ENCODE data around the gene ZSWIM8.

Gene ZSWIM8

GRCh38 chr10:73746721-73747120 lies 38.7 kb upstream of the ZSWIM8 start:
- POLR2A ChIA-PET = interaction anchor here (0.9 to 1.0 kb wide), 2 partner anchors 16 to 23 kb away, joined by 3 read pairs; no protein-coding TSS in a partner anchor
- Histone ChIP-seq H3K4me3 (ENCODE audit: low read depth, low read length) (no peak overlapping the region), H3K4me1 (ENCODE audit: control insufficient read depth, insufficient read depth, low read length) (no peaks in the 10 kb centered on the region), H3K36me3 (ENCODE audit: control insufficient read depth in 2 of 2, insufficient read depth in 1 of 2, low read length in 2 of 2) (peaks cover 33 to 55% of the 10 kb centered on the region in 2 experiments), H3K27ac (ENCODE audit: extremely low read depth, low read depth, low read length) (no peak overlapping the region), H3K9me3 (ENCODE audit: control insufficient read depth, insufficient read depth, low read depth, low read length) (no peaks in the 10 kb centered on the region)
- CTCF ChIA-PET = no interaction called here
- no peak for TF ChIP-seq ZNF223 (tag by site-specific recombination; IDR thresholded peaks at IDR 0.05)
- TF ChIP-seq ZNF433 (tag by site-specific recombination; IDR thresholded peaks at IDR 0.05; ENCODE audit: low read depth) = no peak
- TF ChIP-seq, protein P1, sequence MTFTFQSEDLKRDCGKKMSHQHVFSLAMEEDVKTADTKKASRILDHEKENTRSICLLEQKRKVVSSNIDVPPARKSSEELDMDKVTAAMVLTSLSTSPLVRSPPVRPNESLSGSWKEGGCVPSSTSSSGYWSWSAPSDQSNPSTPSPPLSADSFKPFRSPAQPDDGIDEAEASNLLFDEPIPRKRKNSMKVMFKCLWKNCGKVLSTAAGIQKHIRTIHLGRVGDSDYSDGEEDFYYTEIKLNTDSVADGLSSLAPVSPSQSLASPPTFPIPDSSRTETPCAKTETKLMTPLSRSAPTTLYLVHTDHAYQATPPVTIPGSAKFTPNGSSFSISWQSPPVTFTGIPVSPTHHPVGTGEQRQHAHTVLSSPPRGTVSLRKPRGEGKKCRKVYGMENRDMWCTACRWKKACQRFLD (tag by site-specific recombination; IDR thresholded peaks at IDR 0.05) = no peak
- TF ChIP-seq ZNF221 (tag by site-specific recombination; IDR thresholded peaks at IDR 0.05; ENCODE audit: borderline replicate concordance) = no peak

DNA sequence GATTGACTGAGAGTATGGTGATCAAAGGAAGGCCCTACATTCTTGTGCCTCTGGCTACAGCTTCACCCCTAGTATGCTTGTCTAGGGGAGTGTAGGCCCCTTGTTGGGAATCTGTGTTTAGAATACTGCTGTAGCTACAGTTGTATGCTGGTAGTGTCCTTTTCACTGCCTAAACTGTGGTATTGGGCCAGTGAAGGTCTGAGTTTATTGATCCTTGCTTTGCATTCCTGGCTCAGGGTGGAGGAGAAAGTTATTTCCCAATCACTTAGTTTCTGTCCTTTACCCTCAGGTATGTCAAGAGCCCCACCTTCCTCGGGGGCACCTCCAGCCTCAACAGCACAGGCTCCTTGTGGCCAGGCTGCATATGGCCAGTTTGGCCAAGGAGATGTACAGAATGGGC lies 34.6 kb upstream of the ZSWIM8 start:
- TF ChIP-seq ZBTB48 (tag by site-specific recombination; IDR thresholded peaks at IDR 0.05) (no peak), ZNF654 (tag by site-specific recombination; IDR thresholded peaks at IDR 0.05; ENCODE audit: low read depth) (no peak), ZNF394 (tag by site-specific recombination; IDR thresholded peaks at IDR 0.05; ENCODE audit: borderline replicate concordance) (no peak), ZNF132 (tag by site-specific recombination; IDR thresholded peaks at IDR 0.05; ENCODE audit: borderline replicate concordance) (no peak), ZNF48 (tag by site-specific recombination; IDR thresholded peaks at IDR 0.05) (no peak), ZNF366 (tag by site-specific recombination; conservative IDR thresholded peaks at IDR 0.05) (no peak), ZBTB20 (tag by site-specific recombination; IDR thresholded peaks at IDR 0.05) (no peak), SP2 (tag by site-specific recombination; IDR thresholded peaks at IDR 0.05) (no peak), ZSCAN5A (tag by site-specific recombination; IDR thresholded peaks at IDR 0.05) (no peak), HOXC10 (CRISPR knock-in tag; IDR thresholded peaks at IDR 0.05) (no peak), ZNF324 (tag by site-specific recombination; IDR thresholded peaks at IDR 0.05) (no peak)
- TF ChIP-seq, protein P2, sequence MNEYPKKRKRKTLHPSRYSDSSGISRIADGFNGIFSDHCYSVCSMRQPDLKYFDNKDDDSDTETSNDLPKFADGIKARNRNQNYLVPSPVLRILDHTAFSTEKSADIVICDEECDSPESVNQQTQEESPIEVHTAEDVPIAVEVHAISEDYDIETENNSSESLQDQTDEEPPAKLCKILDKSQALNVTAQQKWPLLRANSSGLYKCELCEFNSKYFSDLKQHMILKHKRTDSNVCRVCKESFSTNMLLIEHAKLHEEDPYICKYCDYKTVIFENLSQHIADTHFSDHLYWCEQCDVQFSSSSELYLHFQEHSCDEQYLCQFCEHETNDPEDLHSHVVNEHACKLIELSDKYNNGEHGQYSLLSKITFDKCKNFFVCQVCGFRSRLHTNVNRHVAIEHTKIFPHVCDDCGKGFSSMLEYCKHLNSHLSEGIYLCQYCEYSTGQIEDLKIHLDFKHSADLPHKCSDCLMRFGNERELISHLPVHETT (tag by site-specific recombination; IDR thresholded peaks at IDR 0.05) = no peak
- TF ChIP-seq, protein P3, sequence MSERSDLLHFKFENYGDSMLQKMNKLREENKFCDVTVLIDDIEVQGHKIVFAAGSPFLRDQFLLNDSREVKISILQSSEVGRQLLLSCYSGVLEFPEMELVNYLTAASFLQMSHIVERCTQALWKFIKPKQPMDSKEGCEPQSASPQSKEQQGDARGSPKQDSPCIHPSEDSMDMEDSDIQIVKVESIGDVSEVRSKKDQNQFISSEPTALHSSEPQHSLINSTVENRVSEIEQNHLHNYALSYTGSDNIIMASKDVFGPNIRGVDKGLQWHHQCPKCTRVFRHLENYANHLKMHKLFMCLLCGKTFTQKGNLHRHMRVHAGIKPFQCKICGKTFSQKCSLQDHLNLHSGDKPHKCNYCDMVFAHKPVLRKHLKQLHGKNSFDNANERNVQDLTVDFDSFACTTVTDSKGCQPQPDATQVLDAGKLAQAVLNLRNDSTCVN (tag by site-specific recombination; optimal IDR thresholded peaks at IDR 0.05) = no peak
- no peak overlapping the region for H3K27ac ChIP-seq (ENCODE audit: extremely low read depth, low read depth, low read length)
- no peaks in the 10 kb centered on the region for H3K9me3 ChIP-seq (ENCODE audit: control insufficient read depth, insufficient read depth, low read depth, low read length)
- peaks cover 64 to 78% of the 10 kb centered on the region in 2 experiments for H3K36me3 ChIP-seq (ENCODE audit: control insufficient read depth in 2 of 2, insufficient read depth in 1 of 2, low read length in 2 of 2)
- POLR2A ChIA-PET = no interaction called here
- no peaks in the 10 kb centered on the region for H3K4me1 ChIP-seq (ENCODE audit: control insufficient read depth, insufficient read depth, low read length)
- H3K4me3 ChIP-seq (ENCODE audit: low read depth, low read length) = no peak overlapping the region
- CTCF ChIA-PET = no interaction called here

- Histone ChIP-seq H3K36me3 (ENCODE audit: control insufficient read depth in 2 of 2, insufficient read depth in 1 of 2, low read length in 2 of 2) (peaks cover 58 to 72% of the 10 kb centered on the region in 2 experiments), H3K27ac (ENCODE audit: extremely low read depth, low read depth, low read length) (no peak overlapping the region), H3K9me3 (ENCODE audit: control insufficient read depth, insufficient read depth, low read depth, low read length) (no peaks in the 10 kb centered on the region), H3K4me1 (ENCODE audit: control insufficient read depth, insufficient read depth, low read length) (no peaks in the 10 kb centered on the region), H3K4me3 (ENCODE audit: low read depth, low read length) (no peak overlapping the region)
- CTCF ChIA-PET = interaction anchor here (0.7 kb wide), 2 partner anchors 108 to 227 kb away, joined by 3 to 4 read pairs; no protein-coding TSS in a partner anchor
- POLR2A ChIA-PET = no interaction called here
- TF ChIP-seq ZNF24 (tag by site-specific recombination; IDR thresholded peaks at IDR 0.05) (no peak), ZNF670 (tag by site-specific recombination; IDR thresholded peaks at IDR 0.05; ENCODE audit: low read depth) (no peak), OVOL3 (tag by site-specific recombination; IDR thresholded peaks at IDR 0.05) (no peak), ZNF791 (tag by site-specific recombination; IDR thresholded peaks at IDR 0.05) (no peak), HOXA7 (CRISPR knock-in tag; IDR thresholded peaks at IDR 0.05; ENCODE audit: borderline replicate concordance) (no peak), YY2 (tag by site-specific recombination; IDR thresholded peaks at IDR 0.05) (no peak), KLF7 (tag by site-specific recombination; IDR thresholded peaks at IDR 0.05; ENCODE audit: borderline replicate concordance) (no peak), ZFP3 (tag by site-specific recombination; IDR thresholded peaks at IDR 0.05; ENCODE audit: low read depth) (no peak), ZNF221 (tag by site-specific recombination; IDR thresholded peaks at IDR 0.05; ENCODE audit: borderline replicate concordance) (no peak), ZNF121 (tag by site-specific recombination; IDR thresholded peaks at IDR 0.05) (no peak)
- TF ChIP-seq, protein P4, sequence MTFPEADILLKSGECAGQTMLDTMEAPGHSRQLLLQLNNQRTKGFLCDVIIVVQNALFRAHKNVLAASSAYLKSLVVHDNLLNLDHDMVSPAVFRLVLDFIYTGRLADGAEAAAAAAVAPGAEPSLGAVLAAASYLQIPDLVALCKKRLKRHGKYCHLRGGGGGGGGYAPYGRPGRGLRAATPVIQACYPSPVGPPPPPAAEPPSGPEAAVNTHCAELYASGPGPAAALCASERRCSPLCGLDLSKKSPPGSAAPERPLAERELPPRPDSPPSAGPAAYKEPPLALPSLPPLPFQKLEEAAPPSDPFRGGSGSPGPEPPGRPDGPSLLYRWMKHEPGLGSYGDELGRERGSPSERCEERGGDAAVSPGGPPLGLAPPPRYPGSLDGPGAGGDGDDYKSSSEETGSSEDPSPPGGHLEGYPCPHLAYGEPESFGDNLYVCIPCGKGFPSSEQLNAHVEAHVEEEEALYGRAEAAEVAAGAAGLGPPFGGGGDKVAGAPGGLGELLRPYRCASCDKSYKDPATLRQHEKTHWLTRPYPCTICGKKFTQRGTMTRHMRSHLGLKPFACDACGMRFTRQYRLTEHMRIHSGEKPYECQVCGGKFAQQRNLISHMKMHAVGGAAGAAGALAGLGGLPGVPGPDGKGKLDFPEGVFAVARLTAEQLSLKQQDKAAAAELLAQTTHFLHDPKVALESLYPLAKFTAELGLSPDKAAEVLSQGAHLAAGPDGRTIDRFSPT (tag by site-specific recombination; IDR thresholded peaks at IDR 0.05) = no peak
These were observed 29.2 kb upstream of the ZSWIM8 start for GRCh38 chr10:73756183-73756582.

Data from HEK293 (cell line).